Embryonic facial prominence (tissue), 1 donor: Measurements from ENCODE around the gene AKNA.

Source experiments
- DNase-seq: peaks from one replicate; pipeline ENCODE4 v3.0.0-alpha.2; 2016; ENCODE audit errors: extremely low spot score

AKNA gene

GRCh38 chr9:114319147-114319546 is 68.6 kb downstream of the AKNA start:
- no peak for DNase-seq

DNA sequence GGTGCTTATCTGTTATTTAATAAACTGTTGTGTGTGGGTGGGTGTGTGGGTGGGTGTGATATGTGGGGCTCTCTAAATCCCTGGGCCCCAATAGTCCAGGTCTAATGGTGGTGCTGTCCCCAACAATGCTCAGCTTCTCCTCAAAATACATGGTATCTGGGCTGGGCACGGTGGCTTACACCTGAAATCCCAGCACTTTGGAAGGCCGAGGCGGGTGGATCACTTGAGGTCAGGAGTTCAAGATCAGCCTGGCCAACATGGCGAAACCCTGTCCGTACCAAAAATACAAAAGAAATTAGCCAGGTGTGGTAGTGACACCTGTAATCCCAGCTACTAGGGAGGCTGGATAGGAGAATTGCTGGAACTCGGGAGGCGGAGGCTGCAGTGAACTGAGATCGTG is 69.4 kb downstream of the AKNA start:
- DNase-seq, result no peak

GRCh38 chr9:114317665-114318357 is 70.0 kb downstream of the AKNA start:
- DNase-seq, result no peak

- no peak for DNase-seq
Observed at GRCh38 chr9:114316605-114317230, 71.1 kb downstream of the AKNA start.

- no peak for DNase-seq
Observed at GRCh38 chr9:114315723-114316363, 71.9 kb downstream of the AKNA start.

GRCh38 chr9:114314881-114315722 is 72.7 kb downstream of the AKNA start:
- no peak for DNase-seq

GRCh38 chr9:114314256-114314867 is 73.4 kb downstream of the AKNA start:
- no peak for DNase-seq

GRCh38 chr9:114313186-114313585 is 74.6 kb downstream of the AKNA start:
- no peak for DNase-seq

DNA sequence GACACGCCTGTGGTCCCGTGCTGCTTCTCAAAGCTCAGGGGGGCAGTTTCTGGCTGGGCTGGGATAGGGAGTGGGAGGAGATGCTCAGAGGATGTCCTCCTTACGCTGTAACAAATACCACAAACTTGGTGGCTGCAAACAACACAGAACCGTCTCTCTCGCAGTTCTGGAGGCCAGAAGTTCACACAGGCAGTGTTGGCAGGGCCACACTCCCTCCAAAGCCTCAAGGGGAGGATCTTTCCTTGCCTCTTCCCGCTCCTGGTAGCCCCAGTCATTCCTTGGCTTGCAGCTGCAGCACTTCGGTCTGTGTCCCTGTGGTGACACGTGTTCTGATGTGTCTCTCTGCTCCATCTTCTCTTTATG is 75.3 kb downstream of the AKNA start:
- DNase-seq, result no peak

GRCh38 chr9:114311571-114312512 is 75.9 kb downstream of the AKNA start:
- DNase-seq, result no peak

- DNase-seq, result no peak
Observed at GRCh38 chr9:114310471-114311450, 77.0 kb downstream of the AKNA start.

DNA sequence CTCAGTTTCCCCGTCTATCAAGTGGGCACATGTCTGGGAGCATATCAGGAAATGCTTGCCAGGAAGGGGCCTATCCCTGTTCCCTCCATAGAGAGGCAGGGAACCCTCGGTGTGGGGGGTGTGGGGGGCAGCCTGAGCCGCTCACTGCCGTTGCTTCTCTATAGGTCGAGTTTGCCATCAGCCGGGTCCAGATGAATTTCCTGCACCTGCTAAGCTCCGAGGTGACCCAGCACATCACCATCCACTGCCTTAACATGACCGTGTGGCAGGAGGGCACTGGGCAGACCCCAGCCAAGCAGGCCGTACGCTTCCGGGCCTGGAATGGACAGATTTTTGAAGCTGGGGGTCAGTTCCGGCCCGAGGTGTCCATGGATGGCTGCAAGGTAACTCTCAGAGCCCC is 78.7 kb downstream of the AKNA start:
- DNase-seq, result no peak

DNA sequence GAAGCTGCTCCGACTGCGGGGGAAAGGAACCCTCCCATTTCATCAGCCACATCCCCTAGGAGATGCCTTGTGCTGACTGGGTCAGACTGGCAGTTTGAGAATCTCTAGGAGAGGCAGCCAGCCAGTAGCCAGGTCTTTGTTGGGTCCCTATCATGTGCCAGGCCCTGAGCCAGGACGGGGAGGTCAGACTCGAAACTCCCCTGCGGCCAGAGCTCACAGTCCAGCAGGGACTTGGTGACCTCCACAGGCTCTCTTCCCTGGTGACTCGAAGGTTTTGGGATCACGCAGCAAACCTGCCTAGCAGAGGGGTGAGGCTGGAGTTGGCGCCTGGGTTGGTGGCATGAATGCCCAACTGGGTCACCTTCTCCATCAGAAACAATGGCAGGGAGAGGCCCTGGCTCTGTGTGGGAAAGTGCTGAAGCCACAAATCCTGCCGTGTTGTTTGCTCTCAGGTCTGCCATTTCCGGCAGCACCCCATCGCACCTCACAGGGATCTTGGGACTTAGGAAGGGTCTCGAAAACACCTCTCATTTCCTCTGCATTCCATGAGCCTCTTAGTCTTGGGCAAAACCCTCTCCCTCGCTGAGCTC is 79.3 kb downstream of the AKNA start:
- DNase-seq, result no peak

- DNase-seq, result no peak
Observed at GRCh38 chr9:114307899-114308267, 79.9 kb downstream of the AKNA start.

DNA sequence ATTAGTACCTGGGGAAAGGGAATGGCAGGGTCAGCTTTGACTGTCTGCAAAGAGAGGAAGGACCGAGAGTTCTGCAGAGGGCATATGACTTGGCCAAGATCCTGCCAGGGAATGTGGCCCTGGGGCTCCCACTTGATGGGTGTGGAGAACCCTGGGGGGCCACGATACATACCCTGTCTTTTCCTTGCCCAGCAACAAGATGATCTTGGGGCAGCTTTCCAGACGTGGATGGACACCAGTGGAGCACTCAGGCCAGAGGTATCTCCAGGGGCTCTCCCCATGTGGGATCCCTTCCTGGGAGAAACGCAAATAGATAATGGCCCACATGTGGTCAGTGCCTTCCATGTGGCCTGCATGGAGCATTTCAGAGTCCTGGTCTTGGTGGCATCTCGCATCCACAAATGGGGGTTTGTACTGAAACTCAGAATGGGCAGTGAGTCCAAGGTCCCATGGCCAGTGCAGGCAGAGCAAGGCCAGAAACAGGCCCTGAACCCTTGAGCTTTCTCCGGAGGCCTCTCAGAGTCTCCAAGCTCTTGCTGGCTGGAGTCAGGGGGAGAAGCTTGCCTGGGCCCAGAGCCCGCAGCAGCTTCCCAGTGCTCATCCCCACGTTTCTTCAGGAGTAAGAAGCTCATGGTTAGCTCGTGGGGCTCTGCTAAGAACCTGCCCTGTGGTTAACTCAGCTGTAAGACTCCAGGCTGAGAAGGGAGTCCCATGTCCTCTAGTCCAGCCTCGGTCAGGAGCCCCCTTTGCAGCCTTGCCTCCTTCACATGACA is 83.2 kb downstream of the AKNA start:
- no peak for DNase-seq

DNA sequence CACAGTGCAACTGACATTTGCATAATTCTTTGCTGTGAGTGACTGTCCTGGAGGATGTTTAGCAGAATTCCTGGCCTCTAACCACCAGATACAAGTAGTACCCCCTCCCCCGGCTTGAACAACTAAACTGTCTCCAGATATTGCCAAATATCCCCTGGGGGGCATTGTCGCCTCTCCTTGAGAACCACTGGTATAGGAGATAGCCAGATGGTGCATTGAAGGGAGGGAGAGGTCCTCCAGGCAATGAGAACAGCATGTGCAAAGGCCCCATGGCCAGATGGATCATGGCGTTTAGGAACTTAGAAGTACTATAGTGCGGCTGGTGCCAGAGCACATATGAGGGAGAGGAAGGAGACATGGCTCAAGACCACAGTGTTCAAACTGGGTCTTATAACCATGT is 83.8 kb downstream of the AKNA start:
- no peak for DNase-seq

GRCh38 chr9:114303571-114303970 is 84.2 kb downstream of the AKNA start:
- DNase-seq, result no peak

DNA sequence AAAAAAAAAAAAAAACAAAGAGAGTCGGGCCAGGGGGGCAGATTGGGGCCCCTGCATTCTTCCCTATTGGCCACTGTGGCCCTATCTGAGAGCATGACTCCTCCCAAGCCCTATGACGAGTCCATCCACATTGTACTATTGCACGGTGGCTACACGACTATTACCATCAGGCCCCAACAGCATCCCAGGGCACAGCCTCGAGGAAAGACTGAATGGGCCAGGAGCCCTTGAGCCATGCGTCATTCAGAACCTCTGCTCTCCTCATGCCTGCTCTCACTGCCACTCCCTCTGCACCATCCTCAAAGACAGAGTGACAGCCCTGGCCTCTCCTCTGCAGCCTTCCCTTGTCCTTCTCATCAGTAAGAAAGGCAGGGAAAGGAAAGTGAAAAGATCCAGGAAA is 85.1 kb downstream of the AKNA start:
- DNase-seq, result no peak
